GM19455 (cell line): Measurements from ENCODE around the gene MNAT1.
"Not testable (repeated sequence)": the region's sequence is repeated elsewhere in the genome, so short reads cannot be mapped to it uniquely, and the experiment has no call there.

ENCODE experiments used
- ATAC-seq: cut with Tn5 transposase; IDR thresholded peaks from one replicate; pipeline ENCODE4 v1.9.1; 2021; ENCODE audit not compliant: unreplicated experiment

MNAT1 gene

GRCh38 chr14:60803871-60804270 is 69.3 kb downstream of the MNAT1 start:
- no peak for ATAC-seq

- no peak for ATAC-seq
These were observed 71.4 kb downstream of the MNAT1 start for GRCh38 chr14:60805841-60806430.

GRCh38 chr14:60807247-60807646 is 72.7 kb downstream of the MNAT1 start:
- ATAC-seq, result no peak

- no peak for ATAC-seq
These were observed 73.4 kb downstream of the MNAT1 start for GRCh38 chr14:60807971-60808370.

- ATAC-seq, result no peak
These were observed 78.4 kb downstream of the MNAT1 start for GRCh38 chr14:60812987-60813386.

- peak; percentile 84 for ATAC-seq
These were observed 80.8 kb downstream of the MNAT1 start for GRCh38 chr14:60815371-60815770.

GRCh38 chr14:60817113-60817512 is 82.6 kb downstream of the MNAT1 start:
- no peak for ATAC-seq

GRCh38 chr14:60819575-60819974 is 85.0 kb downstream of the MNAT1 start:
- no peak for ATAC-seq

GRCh38 chr14:60838601-60839000 is 104.0 kb downstream of the MNAT1 start:
- ATAC-seq, result no peak

- ATAC-seq, result no peak
These were observed 104.5 kb downstream of the MNAT1 start for GRCh38 chr14:60839057-60839456.

- no peak for ATAC-seq
These were observed 105.1 kb downstream of the MNAT1 start for GRCh38 chr14:60839657-60840056.

- ATAC-seq, result no peak
These were observed 105.8 kb downstream of the MNAT1 start for GRCh38 chr14:60840313-60840712.

GRCh38 chr14:60845523-60845922 is 111.0 kb downstream of the MNAT1 start:
- ATAC-seq, result peak; percentile 95

GRCh38 chr14:60848066-60848465 is 113.5 kb downstream of the MNAT1 start:
- no peak for ATAC-seq

GRCh38 chr14:60851692-60852091 is 117.1 kb downstream of the MNAT1 start:
- not testable (repeated sequence) for ATAC-seq

GRCh38 chr14:60856111-60856510 is 121.5 kb downstream of the MNAT1 start:
- ATAC-seq, result no peak

GRCh38 chr14:60859525-60859924 is 125.0 kb downstream of the MNAT1 start:
- ATAC-seq, result no peak

GRCh38 chr14:60861545-60862140 is 127.1 kb downstream of the MNAT1 start:
- no peak for ATAC-seq

GRCh38 chr14:60862283-60862682 is 127.7 kb downstream of the MNAT1 start:
- no peak for ATAC-seq

GRCh38 chr14:60863249-60863648 is 128.7 kb downstream of the MNAT1 start:
- no peak for ATAC-seq

GRCh38 chr14:60865378-60866127 is 131.0 kb downstream of the MNAT1 start:
- no peak for ATAC-seq

- no peak for ATAC-seq
These were observed 133.1 kb downstream of the MNAT1 start for GRCh38 chr14:60867503-60868172.
